Astrocyte (in vitro differentiated cells and primary cell): ENCODE results near the gene SLC1A3. TPM values are rescaled to one million over a fixed set of nuclear protein-coding genes. Genes with fewer than 3 reads are reported as not detected.

Experiments used
- DNase-seq: peaks from one replicate; pipeline ENCODE4 v3.0.0-alpha.2; 2010; ENCODE audit warnings: low read depth
- FAIRE-seq: peaks from 2 replicates; lab custom pipeline; 2011; peaks lifted over from hg19 to GRCh38; lab: Jason Lieb, UNC
- H2AFZ ChIP-seq: 2 replicates; pipeline ENCODE4 v1.6.0; 2012; ENCODE audit warnings: low read depth, low read length, inconsistent platforms
- H3K27ac ChIP-seq: 2 replicates; pipeline ENCODE4 v1.5.1; 2011; ENCODE audit warnings: low read depth, low read length, inconsistent platforms
- H3K27me3 ChIP-seq: 2 replicates; pipeline ENCODE4 v1.6.0; 2011; ENCODE audit warnings: low read length, inconsistent platforms; ENCODE audit not compliant: insufficient read depth
- H3K36me3 ChIP-seq: 2 replicates; pipeline ENCODE4 v1.5.1; 2011; ENCODE audit warnings: low read length, inconsistent platforms; ENCODE audit not compliant: insufficient read depth
- H3K4me1 ChIP-seq: 2 replicates; pipeline ENCODE4 v1.5.1; 2011; ENCODE audit warnings: low read length, inconsistent platforms; ENCODE audit not compliant: insufficient read depth
- H3K4me2 ChIP-seq: 2 replicates; pipeline ENCODE4 v1.6.0; 2012; ENCODE audit warnings: low read length, inconsistent platforms
- H3K4me3 ChIP-seq: 2 replicates; pipeline ENCODE4 v1.5.1; 2011; ENCODE audit warnings: low read depth, mild to moderate bottlenecking, low read length, inconsistent platforms; ENCODE audit not compliant: insufficient read depth
- H3K79me2 ChIP-seq: 2 replicates; pipeline ENCODE4 v1.6.0; 2012; ENCODE audit warnings: mild to moderate bottlenecking, low read length, inconsistent platforms; ENCODE audit not compliant: insufficient read depth
- H3K9ac ChIP-seq: 2 replicates; pipeline ENCODE4 v1.6.0; 2012; ENCODE audit warnings: mild to moderate bottlenecking, low read length, inconsistent platforms
- H3K9me3 ChIP-seq: 2 replicates; pipeline ENCODE4 v1.5.1; 2012; ENCODE audit warnings: low read depth, mild to moderate bottlenecking, low read length, inconsistent platforms; ENCODE audit not compliant: insufficient read depth
- H4K20me1 ChIP-seq: 2 replicates; pipeline ENCODE4 v1.6.0; 2012; ENCODE audit warnings: low read length, inconsistent platforms; ENCODE audit not compliant: insufficient read depth
- H3K27ac Mint-ChIP-seq: one replicate; pipeline ENCODE4 v1.8.0; 2021; ENCODE audit warnings: mild to moderate bottlenecking, mixed read lengths; ENCODE audit not compliant: unreplicated experiment
- H3K27me3 Mint-ChIP-seq: one replicate; pipeline ENCODE4 v1.8.0; 2021; ENCODE audit warnings: low read depth, mixed read lengths; ENCODE audit not compliant: unreplicated experiment
- H3K36me3 Mint-ChIP-seq: one replicate; pipeline ENCODE4 v1.8.0; 2021; ENCODE audit warnings: low read depth, mixed read lengths; ENCODE audit not compliant: unreplicated experiment
- H3K4me1 Mint-ChIP-seq: one replicate; pipeline ENCODE4 v1.8.0; 2021; ENCODE audit warnings: low read depth, mixed read lengths; ENCODE audit not compliant: unreplicated experiment
- H3K4me3 Mint-ChIP-seq: one replicate; pipeline ENCODE4 v1.8.0; 2021; ENCODE audit warnings: mild to moderate bottlenecking, moderate library complexity, mixed read lengths; ENCODE audit not compliant: unreplicated experiment
- H3K9me3 Mint-ChIP-seq: one replicate; pipeline ENCODE4 v1.8.0; 2021; ENCODE audit warnings: mild to moderate bottlenecking, mixed read lengths; ENCODE audit not compliant: unreplicated experiment
- EZH2 ChIP-seq: IDR thresholded peaks from 2 replicates; pipeline ENCODE4 v1.6.1; 2012; ENCODE audit warnings: mild to moderate bottlenecking, low read length, inconsistent platforms; ENCODE audit not compliant: insufficient read depth
- total RNA-seq: library from RNA; stranded (reverse); gene quantifications from 2 replicates; pipeline ENCODE4 v1.2.1, GENCODE V29; 2021
- TF ChIP-seq, protein P1 (sequence below): IDR thresholded peaks from 2 replicates; pipeline ENCODE4 v1.5.1; 2011; ENCODE audit warnings: low read depth, mild to moderate bottlenecking, inconsistent platforms, low read length, moderate library complexity; ENCODE audit not compliant: insufficient read depth

The SLC1A3 gene
- total RNA-seq, 1 donor from 2014 or later, result 23.8 TPM

DNA sequence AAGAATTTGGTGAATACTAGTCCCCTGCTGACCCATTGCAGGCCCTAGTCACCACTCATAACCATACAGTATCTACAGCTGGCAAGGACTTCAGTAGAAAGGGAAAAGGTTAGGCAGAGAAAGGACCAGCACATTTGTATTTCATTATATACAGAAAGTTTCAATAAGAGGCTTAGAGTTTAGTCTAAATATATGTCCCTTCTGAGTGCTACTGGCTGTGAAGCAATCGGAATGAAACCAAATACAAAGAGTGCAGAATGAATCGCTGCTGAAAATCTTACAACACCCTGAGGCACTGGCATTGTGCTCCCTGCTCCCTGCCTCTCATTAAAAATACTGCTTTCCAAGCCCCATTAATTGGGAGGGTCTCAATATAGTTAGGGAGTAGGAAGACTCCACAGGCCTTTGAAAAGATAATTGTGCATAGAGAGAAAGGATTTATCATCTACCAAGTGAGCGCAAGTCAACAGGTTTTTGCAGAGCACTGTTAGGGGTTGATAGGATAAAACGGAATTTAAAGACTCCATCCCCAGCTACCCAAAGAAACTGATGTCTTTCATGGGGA, 110.8 kb downstream of the SLC1A3 start:
- Mint-ChIP-seq H3K4me3 (no peak overlapping the region), H3K9me3 (peaks cover 3% of the 10 kb centered on the region), H3K27me3 (peaks cover 5% of the 10 kb centered on the region), H3K27ac (no peak overlapping the region), H3K4me1 (no peaks in the 10 kb centered on the region), H3K36me3 (no peaks in the 10 kb centered on the region)
- Histone ChIP-seq H3K36me3 (no peaks in the 10 kb centered on the region), H3K4me3 (no peak overlapping the region), H3K9me3 (no peaks in the 10 kb centered on the region), H3K4me1 (no peaks in the 10 kb centered on the region), H3K4me2 (no peak overlapping the region), H3K79me2 (no peaks in the 10 kb centered on the region), H2AFZ (no peak overlapping the region), H3K9ac (no peak overlapping the region), H3K27me3 (peaks cover 16% of the 10 kb centered on the region), H4K20me1 (no peaks in the 10 kb centered on the region), H3K27ac (no peak overlapping the region)
- TF ChIP-seq EZH2, result no peak
- TF ChIP-seq, protein P1, sequence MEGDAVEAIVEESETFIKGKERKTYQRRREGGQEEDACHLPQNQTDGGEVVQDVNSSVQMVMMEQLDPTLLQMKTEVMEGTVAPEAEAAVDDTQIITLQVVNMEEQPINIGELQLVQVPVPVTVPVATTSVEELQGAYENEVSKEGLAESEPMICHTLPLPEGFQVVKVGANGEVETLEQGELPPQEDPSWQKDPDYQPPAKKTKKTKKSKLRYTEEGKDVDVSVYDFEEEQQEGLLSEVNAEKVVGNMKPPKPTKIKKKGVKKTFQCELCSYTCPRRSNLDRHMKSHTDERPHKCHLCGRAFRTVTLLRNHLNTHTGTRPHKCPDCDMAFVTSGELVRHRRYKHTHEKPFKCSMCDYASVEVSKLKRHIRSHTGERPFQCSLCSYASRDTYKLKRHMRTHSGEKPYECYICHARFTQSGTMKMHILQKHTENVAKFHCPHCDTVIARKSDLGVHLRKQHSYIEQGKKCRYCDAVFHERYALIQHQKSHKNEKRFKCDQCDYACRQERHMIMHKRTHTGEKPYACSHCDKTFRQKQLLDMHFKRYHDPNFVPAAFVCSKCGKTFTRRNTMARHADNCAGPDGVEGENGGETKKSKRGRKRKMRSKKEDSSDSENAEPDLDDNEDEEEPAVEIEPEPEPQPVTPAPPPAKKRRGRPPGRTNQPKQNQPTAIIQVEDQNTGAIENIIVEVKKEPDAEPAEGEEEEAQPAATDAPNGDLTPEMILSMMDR, result no peak
- DNase-seq (no peak), FAIRE-seq (no peak)

DNA sequence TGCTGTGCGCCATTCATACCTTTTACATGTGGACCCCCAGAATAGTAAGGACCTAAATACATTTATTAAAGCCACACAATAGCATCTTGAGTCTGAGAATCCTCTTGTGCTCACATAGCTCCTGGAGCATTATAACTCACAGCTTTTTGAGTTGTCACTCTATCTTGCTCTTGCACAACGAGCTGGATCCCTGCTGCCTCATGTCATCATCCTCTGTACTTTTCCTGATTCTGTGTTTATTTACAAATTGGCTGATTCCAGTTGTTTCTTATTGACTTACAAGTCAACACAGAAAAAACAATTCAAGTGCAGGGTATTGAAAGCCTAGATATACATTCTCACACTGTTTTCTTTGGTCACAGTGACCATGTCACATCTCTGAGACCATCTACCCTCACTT, 112.9 kb downstream of the SLC1A3 start:
- DNase-seq (no peak), FAIRE-seq (no peak)
- TF ChIP-seq EZH2, result no peak
- TF ChIP-seq, protein P1, result no peak
- Histone ChIP-seq H3K79me2 (no peaks in the 10 kb centered on the region), H3K27me3 (peaks cover 17% of the 10 kb centered on the region), H3K36me3 (no peaks in the 10 kb centered on the region), H3K4me2 (no peak overlapping the region), H3K9ac (no peak overlapping the region), H3K4me3 (no peak overlapping the region), H3K27ac (no peak overlapping the region), H3K4me1 (no peaks in the 10 kb centered on the region), H3K9me3 (no peaks in the 10 kb centered on the region), H2AFZ (no peak overlapping the region), H4K20me1 (no peaks in the 10 kb centered on the region)
- Mint-ChIP-seq H3K36me3 (no peaks in the 10 kb centered on the region), H3K9me3 (peaks cover 3% of the 10 kb centered on the region), H3K27ac (no peak overlapping the region), H3K27me3 (peaks cover 7% of the 10 kb centered on the region), H3K4me1 (no peaks in the 10 kb centered on the region), H3K4me3 (no peak overlapping the region)

DNA sequence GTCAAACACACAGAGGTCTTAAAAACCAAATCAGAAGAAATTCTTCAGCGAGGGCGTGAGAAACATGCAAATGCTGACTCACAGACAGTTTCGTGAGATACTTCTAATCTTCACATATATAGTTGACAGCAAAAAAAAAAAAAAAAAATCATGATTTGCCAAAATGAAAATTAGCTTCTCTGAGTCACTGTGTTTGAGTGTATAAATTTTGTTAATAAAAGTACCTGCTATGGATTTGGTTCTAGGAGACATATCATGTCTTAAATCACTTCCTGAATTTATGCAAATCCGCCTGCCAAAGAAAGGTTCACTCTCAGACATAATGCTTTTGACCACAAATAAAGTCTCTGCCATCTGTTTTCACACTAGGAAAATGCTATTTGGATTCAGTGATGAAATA, 114.3 kb downstream of the SLC1A3 start:
- Histone ChIP-seq H3K27me3 (peaks cover 17% of the 10 kb centered on the region), H3K4me3 (no peak overlapping the region), H3K9me3 (no peaks in the 10 kb centered on the region), H4K20me1 (no peaks in the 10 kb centered on the region), H3K36me3 (no peaks in the 10 kb centered on the region), H3K79me2 (no peaks in the 10 kb centered on the region), H3K27ac (no peak overlapping the region), H3K4me2 (no peak overlapping the region), H2AFZ (no peak overlapping the region), H3K4me1 (no peaks in the 10 kb centered on the region), H3K9ac (no peak overlapping the region)
- no peak overlapping the region for H3K27ac Mint-ChIP-seq
- TF ChIP-seq EZH2, result no peak
- TF ChIP-seq, protein P1, result no peak
- no peaks in the 10 kb centered on the region for H3K9me3 Mint-ChIP-seq
- H3K4me1 Mint-ChIP-seq, result no peaks in the 10 kb centered on the region
- H3K27me3 Mint-ChIP-seq, result peaks cover 7% of the 10 kb centered on the region
- H3K4me3 Mint-ChIP-seq, result no peak overlapping the region
- FAIRE-seq, result no peak
- no peak for DNase-seq
- no peaks in the 10 kb centered on the region for H3K36me3 Mint-ChIP-seq
